D721Med (cell line): ENCODE results near the gene SAP25.
"Not testable (repeated sequence)": the region's sequence is repeated elsewhere in the genome, so short reads cannot be mapped to it uniquely, and the experiment has no call there.

Source experiments
- DNase-seq: peaks from one replicate; pipeline ENCODE4 v3.0.0; 2011; ENCODE audit warnings: low spot score; ENCODE audit not compliant: insufficient read length
- FAIRE-seq: peaks from 2 replicates; lab custom pipeline; 2011; peaks lifted over from hg19 to GRCh38; lab: Jason Lieb, UNC
- TF ChIP-seq, protein P1 (sequence below): IDR thresholded peaks from 2 replicates; pipeline ENCODE4 v1.5.1; 2012; ENCODE audit warnings: mild to moderate bottlenecking, control low read depth; ENCODE audit not compliant: insufficient read depth; ENCODE audit errors: missing control alignments

The SAP25 gene

DNA sequence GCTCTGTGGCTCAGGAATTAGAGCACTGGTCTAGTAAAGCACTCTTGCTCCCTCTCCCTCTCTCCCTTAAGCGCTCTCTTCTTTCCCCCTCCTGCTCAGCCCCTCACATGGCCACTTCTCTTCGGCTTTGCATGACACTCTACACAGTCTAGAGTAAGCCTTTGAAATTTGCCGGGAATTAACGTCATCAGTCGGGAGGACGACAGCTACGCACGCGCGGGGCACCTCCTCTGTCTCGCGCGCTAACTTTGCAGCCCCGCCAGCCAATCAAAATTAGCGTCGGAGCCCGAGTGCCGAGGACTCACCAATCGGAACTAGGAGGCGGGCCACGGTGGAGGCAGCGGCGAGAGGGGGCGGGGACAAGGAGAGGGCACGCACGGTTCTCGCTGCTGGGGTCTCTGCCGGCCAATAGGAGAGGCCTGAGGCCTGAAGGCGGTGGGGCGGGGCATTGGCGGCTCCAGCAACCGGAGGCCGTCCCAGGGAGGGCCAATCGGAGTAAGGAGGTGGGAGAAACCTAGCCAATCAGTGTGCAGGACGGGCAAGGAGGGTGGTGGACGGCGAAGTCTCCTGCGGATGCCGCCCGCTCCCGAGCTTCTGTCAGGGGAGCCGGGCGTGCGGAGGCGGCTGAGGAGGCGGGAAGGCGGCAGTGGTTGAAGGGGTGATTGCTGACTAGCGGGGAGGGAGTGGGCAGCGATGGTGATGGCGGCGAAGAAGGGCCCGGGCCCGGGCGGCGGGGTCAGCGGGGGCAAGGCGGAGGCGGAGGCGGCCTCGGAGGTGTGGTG, 34.9 kb downstream of the SAP25 start, which contains the start of gene AGFG2:
Gene AGFG2, plus strand, starts transcription at position 550 of the 782 bp plus-strand sequence. Its CDS starts 144 bp downstream, at position 694.
- TF ChIP-seq, protein P1, sequence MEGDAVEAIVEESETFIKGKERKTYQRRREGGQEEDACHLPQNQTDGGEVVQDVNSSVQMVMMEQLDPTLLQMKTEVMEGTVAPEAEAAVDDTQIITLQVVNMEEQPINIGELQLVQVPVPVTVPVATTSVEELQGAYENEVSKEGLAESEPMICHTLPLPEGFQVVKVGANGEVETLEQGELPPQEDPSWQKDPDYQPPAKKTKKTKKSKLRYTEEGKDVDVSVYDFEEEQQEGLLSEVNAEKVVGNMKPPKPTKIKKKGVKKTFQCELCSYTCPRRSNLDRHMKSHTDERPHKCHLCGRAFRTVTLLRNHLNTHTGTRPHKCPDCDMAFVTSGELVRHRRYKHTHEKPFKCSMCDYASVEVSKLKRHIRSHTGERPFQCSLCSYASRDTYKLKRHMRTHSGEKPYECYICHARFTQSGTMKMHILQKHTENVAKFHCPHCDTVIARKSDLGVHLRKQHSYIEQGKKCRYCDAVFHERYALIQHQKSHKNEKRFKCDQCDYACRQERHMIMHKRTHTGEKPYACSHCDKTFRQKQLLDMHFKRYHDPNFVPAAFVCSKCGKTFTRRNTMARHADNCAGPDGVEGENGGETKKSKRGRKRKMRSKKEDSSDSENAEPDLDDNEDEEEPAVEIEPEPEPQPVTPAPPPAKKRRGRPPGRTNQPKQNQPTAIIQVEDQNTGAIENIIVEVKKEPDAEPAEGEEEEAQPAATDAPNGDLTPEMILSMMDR: no peak
- FAIRE-seq (no peak), DNase-seq (peak; percentile 96)

DNA sequence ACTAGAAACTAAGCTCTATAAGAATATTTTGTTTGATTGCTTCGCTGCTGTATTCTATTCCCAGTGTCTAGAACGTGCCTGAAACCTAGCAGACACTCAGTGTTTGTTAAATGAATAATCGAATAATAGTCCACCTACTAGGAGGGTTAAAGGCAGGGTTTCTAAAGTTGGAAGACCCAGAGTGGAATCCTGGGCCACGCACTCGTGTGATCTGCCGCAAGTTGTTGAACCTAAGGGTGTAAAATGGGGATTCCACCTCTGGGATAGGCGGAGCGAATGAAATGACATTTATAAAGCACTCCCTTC, 35.4 kb downstream of the SAP25 start:
- TF ChIP-seq, protein P1: no peak
- no peak for FAIRE-seq
- no peak for DNase-seq

DNA sequence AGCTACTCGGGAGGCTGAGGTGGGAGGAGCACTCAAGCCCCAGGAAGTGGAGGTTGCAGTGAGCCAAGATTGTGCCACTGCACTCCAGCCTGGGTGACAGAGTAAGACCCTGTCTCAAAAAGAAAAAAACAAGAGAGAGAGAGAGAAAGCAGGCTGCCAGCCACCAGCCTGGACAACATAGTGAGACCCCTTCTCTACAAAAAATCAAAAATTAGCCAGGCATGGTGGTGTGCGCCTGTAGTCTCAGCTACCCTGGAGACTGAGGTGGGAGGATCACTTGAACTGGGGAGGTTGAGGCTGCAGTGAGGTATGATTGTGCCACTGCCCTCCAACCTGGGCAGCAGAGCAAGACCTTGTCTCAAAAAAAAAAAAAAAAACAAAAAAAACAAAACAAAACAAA, 37.0 kb downstream of the SAP25 start:
- DNase-seq, FAIRE-seq: not testable (repeated sequence)

DNA sequence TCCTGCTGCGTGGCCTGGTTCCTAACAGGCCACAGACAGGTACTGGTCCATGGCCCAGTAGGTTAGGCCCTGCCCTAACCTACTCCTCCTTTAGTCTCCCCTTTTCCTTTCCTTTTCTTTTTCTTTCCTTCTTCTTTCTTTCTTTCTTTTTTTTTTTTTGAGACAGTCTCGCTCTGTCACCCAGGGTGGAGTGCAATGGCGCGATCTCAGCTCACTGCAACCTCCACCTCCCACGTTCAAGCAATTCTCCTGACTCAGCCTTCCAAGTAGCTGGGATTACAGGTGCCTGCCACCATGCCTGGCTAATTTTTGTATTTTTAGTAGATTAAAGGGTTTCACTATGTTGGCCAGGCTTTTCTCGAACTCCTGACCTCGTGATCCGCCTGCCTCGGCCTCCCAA, 37.7 kb downstream of the SAP25 start:
- not testable (repeated sequence) for DNase-seq, FAIRE-seq

DNA sequence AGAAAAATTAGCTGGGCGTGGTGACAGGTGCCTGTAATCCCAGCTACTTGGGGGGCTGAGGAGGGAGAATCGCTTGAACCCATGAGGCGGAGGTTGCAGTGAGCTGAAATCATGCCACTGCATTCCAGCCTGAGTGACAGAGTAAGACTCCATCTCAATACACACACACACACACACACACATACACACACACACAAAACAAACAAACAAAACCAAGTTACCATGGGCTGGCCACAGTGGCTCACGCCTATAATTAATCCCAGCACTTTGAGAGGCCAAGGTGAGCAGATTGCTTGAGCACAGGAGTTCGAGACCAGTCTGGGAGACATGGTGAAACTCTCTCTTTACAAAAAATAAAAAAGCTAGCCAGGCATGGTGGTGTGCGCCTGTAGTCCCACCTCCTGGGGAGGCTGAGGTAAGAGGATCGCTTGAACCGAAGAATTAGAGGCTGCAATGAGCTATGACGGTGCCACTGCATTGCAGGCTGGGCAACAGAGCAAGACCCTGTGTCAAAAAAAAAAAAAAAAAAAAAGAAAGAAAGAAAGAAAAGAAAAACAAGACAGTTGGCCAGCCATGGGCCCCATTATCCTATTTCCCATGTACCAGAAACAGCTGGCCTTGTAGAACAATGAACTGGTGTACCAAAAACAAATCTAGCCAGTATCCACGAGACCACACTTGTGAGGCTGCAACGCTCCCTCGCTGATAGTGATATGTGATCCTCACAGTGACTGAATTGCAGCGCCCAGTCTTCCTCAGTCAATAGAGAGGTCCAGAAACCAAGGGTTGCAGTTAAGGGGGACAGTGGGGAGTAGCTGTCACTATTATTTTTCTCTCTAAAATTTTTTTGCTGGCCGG, 41.3 kb downstream of the SAP25 start:
- TF ChIP-seq, protein P1: no peak
- FAIRE-seq: no peak
- no peak for DNase-seq

DNA sequence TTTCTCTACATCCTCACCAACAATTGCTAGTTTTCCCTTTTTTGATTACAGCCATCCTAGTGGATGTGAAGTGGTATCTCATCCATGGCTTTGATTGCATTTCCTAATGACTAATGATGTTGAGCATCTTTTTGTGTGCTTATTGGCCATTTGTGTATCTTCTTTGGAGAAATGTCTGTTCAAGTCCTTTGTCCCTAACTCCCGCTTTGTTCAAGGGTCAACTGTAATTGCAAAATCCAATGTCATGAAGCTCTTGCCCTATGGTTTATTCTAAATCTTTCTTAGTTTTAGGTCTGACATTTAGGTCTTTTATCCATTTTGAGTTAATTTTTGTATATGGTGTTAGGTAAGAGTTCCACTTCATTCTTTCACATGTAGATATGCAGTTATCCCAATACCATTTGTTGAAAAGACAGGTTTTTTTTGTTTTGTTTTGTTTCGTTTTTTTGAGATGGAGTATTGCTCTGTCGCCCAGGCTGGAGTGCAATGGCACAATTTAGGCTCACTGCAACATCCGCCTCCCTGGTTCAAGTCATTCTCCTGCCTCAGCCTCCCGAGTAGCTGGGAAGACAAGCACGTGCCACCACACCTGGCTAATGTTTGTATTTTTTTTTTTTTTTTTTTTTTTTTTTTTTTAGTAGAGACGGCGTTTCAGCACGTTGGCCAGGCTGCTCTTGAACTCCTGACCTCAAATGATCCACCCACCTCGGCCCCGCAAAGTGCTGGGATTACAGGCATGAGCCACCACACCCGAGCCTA, 45.4 kb downstream of the SAP25 start:
- FAIRE-seq: not testable (repeated sequence)

DNA sequence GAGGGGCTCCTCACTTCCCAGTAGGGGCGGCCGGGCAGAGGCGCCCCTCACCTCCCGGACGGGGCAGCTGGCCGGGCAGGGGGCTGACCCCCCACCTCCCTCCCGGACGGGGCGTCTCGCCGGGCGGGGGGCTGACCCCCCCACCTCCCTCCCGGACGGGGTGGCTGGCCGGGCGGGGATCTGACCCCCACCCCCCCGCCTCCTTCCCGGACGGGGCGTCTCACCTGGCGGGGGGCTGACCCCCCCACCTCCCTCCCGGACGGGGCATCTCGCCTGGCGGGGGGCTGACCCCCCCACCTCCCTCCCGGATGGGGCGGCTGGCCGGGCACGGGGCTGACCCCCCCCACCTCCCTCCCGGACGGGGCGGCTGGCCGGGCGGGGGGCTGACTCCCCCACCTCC, 50.5 kb downstream of the SAP25 start:
- not testable (repeated sequence) for DNase-seq, FAIRE-seq

More for the DNA sequence above, 45.4 kb downstream of the SAP25 start:
- not testable (repeated sequence) for DNase-seq
